Measurements from ENCODE around the gene PCBD1.

Gene PCBD1

DNA sequence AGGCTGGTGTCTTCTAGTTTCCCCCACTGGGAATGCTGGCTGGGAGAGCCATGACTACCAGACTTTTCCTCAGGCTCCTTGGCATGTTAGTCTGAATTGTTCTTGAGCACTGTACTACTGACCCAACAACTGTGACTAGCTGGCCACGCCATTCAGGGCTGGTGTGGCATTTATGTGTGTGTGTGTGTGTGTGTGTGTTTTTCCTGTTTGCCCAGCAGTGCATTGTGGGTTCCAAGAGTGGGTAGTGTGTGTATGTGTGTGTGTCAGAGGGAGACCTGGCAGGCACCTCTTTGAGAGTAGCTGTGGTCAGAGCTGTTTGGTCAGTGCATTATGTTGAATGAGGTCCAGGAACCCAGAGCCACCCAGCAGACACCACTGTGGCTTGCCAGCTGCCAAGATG lies 9.2 kb downstream of the PCBD1 start:
- no peaks in the 10 kb centered on the region for H3K36me3 ChIP-seq (replicated peaks; ENCODE audit: insufficient read depth, low read length)
- H2AFZ ChIP-seq (ENCODE audit: low read length), result no peak overlapping the region
- DNase-seq, result no peak
- no peak for TF ChIP-seq EZH2phosphoT487 (IDR thresholded peaks at IDR 0.05; ENCODE audit: low read length)
- TF ChIP-seq EZH2 (optimal IDR thresholded peaks at IDR 0.05; ENCODE audit: low read depth, low read length), result no peak
- TF ChIP-seq, protein P1, sequence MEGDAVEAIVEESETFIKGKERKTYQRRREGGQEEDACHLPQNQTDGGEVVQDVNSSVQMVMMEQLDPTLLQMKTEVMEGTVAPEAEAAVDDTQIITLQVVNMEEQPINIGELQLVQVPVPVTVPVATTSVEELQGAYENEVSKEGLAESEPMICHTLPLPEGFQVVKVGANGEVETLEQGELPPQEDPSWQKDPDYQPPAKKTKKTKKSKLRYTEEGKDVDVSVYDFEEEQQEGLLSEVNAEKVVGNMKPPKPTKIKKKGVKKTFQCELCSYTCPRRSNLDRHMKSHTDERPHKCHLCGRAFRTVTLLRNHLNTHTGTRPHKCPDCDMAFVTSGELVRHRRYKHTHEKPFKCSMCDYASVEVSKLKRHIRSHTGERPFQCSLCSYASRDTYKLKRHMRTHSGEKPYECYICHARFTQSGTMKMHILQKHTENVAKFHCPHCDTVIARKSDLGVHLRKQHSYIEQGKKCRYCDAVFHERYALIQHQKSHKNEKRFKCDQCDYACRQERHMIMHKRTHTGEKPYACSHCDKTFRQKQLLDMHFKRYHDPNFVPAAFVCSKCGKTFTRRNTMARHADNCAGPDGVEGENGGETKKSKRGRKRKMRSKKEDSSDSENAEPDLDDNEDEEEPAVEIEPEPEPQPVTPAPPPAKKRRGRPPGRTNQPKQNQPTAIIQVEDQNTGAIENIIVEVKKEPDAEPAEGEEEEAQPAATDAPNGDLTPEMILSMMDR (IDR thresholded peaks at IDR 0.05; ENCODE audit: low read length), result no peak
- H3K27me3 ChIP-seq (replicated peaks; ENCODE audit: insufficient read depth, low read length), result no peaks in the 10 kb centered on the region
- no peaks in the 10 kb centered on the region for H3K4me1 ChIP-seq (ENCODE audit: low read length)
- H4K20me1 ChIP-seq (ENCODE audit: insufficient read depth, low read length), result no peaks in the 10 kb centered on the region
- no peaks in the 10 kb centered on the region for H3F3A ChIP-seq (ENCODE audit: insufficient read depth, low read length)
- H3K4me2 ChIP-seq (ENCODE audit: low read depth, low read length), result no peak overlapping the region
- no peak overlapping the region for H3K4me3 ChIP-seq (ENCODE audit: low read length)
- H3K9me3 ChIP-seq (replicated peaks; ENCODE audit: insufficient read depth, low read length), result no peaks in the 10 kb centered on the region
- H3K9me2 ChIP-seq (replicated peaks; ENCODE audit: insufficient read depth, low read length), result no peaks in the 10 kb centered on the region
- no peak overlapping the region for H3K9ac ChIP-seq (ENCODE audit: low read length)
- H3K27ac ChIP-seq (ENCODE audit: low read length), result no peak overlapping the region
- no peaks in the 10 kb centered on the region for H3K79me2 ChIP-seq (ENCODE audit: low read length)

DNA sequence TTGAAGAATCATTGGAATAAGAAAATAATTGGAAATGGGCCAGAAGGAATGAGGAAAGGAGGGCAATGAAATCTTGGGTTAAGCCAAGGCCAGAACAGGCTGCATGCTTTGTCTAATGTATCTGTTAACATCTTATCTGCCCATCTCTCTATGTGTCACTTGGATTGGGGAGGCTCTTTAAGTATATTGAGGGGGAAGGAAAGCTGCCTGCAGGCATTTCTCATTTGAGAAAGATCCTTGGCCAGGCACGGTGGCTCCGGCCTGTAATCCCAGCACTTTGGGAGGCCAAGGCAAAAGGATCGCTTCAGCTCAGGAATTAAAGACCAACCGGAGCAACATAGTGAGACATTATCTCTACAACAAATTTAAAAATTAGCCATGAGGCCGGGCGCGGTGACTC lies 14.3 kb downstream of the PCBD1 start:
- H3K27ac ChIP-seq (ENCODE audit: low read length), result no peak overlapping the region
- no peak for DNase-seq
- H3K36me3 ChIP-seq (replicated peaks; ENCODE audit: insufficient read depth, low read length), result no peaks in the 10 kb centered on the region
- no peak overlapping the region for H2AFZ ChIP-seq (ENCODE audit: low read length)
- H3K9me3 ChIP-seq (replicated peaks; ENCODE audit: insufficient read depth, low read length), result no peaks in the 10 kb centered on the region
- H3K4me2 ChIP-seq (ENCODE audit: low read depth, low read length), result no peak overlapping the region
- no peak overlapping the region for H3K9ac ChIP-seq (ENCODE audit: low read length)
- no peaks in the 10 kb centered on the region for H3F3A ChIP-seq (ENCODE audit: insufficient read depth, low read length)
- no peaks in the 10 kb centered on the region for H4K20me1 ChIP-seq (ENCODE audit: insufficient read depth, low read length)
- no peaks in the 10 kb centered on the region for H3K79me2 ChIP-seq (ENCODE audit: low read length)
- no peak overlapping the region for H3K4me3 ChIP-seq (ENCODE audit: low read length)
- H3K27me3 ChIP-seq (replicated peaks; ENCODE audit: insufficient read depth, low read length), result no peaks in the 10 kb centered on the region
- H3K4me1 ChIP-seq (ENCODE audit: low read length), result no peaks in the 10 kb centered on the region
- no peaks in the 10 kb centered on the region for H3K9me2 ChIP-seq (replicated peaks; ENCODE audit: insufficient read depth, low read length)
- TF ChIP-seq EZH2phosphoT487 (IDR thresholded peaks at IDR 0.05; ENCODE audit: low read length), result no peak

DNA sequence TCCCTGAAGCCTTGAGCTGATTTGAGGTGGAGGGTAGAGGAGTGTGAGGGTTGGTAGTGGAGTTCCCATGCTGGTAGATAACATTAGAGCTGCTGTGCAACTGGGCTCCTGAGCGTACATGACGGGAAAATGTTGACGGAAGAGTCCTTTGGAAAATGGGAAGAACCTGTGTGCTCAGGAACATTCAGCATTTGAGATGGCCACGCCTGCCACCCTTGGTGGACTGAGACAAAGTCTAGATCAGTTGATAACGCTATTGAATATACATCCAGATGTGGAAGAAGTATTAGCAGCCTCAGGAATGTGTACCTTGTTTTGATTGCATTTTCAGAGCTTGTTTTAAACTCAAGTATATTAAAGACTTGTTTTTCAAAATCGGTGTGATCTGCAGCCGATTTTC lies 16.1 kb downstream of the PCBD1 start:
- no peak overlapping the region for H3K9ac ChIP-seq (ENCODE audit: low read length)

DNA sequence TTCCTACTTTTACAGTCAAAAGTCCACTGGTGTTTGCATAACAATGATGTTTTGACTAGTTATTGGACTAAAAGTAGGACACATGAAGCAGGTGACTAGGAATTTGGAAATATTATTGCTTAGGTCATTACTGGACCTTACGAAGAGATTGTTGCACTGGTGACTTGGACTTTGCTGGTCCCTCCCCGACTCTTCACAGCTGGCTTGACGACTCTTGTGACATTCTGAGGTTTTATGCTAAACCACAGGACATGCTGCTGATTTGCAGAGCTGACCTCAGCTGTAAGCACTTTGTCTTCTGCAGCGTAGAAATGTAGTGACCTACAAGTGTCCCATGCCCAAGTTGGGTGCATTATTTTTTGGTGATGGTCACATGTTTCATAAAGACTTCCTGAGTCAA lies 21.9 kb downstream of the PCBD1 start:
- Histone ChIP-seq H2AFZ (ENCODE audit: low read length) (no peak overlapping the region), H3K4me2 (ENCODE audit: low read depth, low read length) (peak overlapping the region; percentile 24), H3K4me3 (ENCODE audit: low read length) (no peak overlapping the region), H3K27ac (ENCODE audit: low read length) (peak overlapping the region; percentile 7; the same call in 1 of the 2 replicates), H3K9ac (ENCODE audit: low read length) (no peak overlapping the region), H3F3A (ENCODE audit: insufficient read depth, low read length) (peaks cover 17% of the 10 kb centered on the region), H3K36me3 (replicated peaks; ENCODE audit: insufficient read depth, low read length) (no peaks in the 10 kb centered on the region), H3K79me2 (ENCODE audit: low read length) (no peaks in the 10 kb centered on the region), H3K9me3 (replicated peaks; ENCODE audit: insufficient read depth, low read length) (no peaks in the 10 kb centered on the region), H3K9me2 (replicated peaks; ENCODE audit: insufficient read depth, low read length) (no peaks in the 10 kb centered on the region), H4K20me1 (ENCODE audit: insufficient read depth, low read length) (no peaks in the 10 kb centered on the region), H3K27me3 (replicated peaks; ENCODE audit: insufficient read depth, low read length) (no peaks in the 10 kb centered on the region), H3K4me1 (ENCODE audit: low read length) (peaks cover 47% of the 10 kb centered on the region)
- TF ChIP-seq, protein P1 (IDR thresholded peaks at IDR 0.05; ENCODE audit: low read length), result no peak
- no peak for TF ChIP-seq EZH2 (optimal IDR thresholded peaks at IDR 0.05; ENCODE audit: low read depth, low read length)
- DNase-seq, result peak; percentile 87

More for the DNA sequence above, 16.1 kb downstream of the PCBD1 start:
- Histone ChIP-seq H3F3A (ENCODE audit: insufficient read depth, low read length) (no peaks in the 10 kb centered on the region), H3K36me3 (replicated peaks; ENCODE audit: insufficient read depth, low read length) (no peaks in the 10 kb centered on the region), H3K9me2 (replicated peaks; ENCODE audit: insufficient read depth, low read length) (no peaks in the 10 kb centered on the region), H4K20me1 (ENCODE audit: insufficient read depth, low read length) (no peaks in the 10 kb centered on the region), H3K9me3 (replicated peaks; ENCODE audit: insufficient read depth, low read length) (no peaks in the 10 kb centered on the region), H3K4me1 (ENCODE audit: low read length) (peaks cover 8% of the 10 kb centered on the region), H3K4me3 (ENCODE audit: low read length) (no peak overlapping the region), H3K4me2 (ENCODE audit: low read depth, low read length) (no peak overlapping the region), H2AFZ (ENCODE audit: low read length) (no peak overlapping the region), H3K27me3 (replicated peaks; ENCODE audit: insufficient read depth, low read length) (no peaks in the 10 kb centered on the region), H3K79me2 (ENCODE audit: low read length) (no peaks in the 10 kb centered on the region), H3K27ac (ENCODE audit: low read length) (no peak overlapping the region)
- TF ChIP-seq EZH2 (optimal IDR thresholded peaks at IDR 0.05; ENCODE audit: low read depth, low read length), result no peak
- TF ChIP-seq, protein P1 (IDR thresholded peaks at IDR 0.05; ENCODE audit: low read length), result no peak
- TF ChIP-seq EZH2phosphoT487 (IDR thresholded peaks at IDR 0.05; ENCODE audit: low read length), result no peak
- no peak for DNase-seq

Data from MM.1S (cell line).